NCI-H1092 treated with DMSO at 0.1 percent for 48 hours (cell line): ENCODE results near the gene TMEM161B.
"Not testable (repeated sequence)": the region's sequence is repeated elsewhere in the genome, so short reads cannot be mapped to it uniquely, and the experiment has no call there.

Experiments
- DNase-seq: peaks from one replicate; lab custom pipeline; 2025; lab: John Stamatoyannopoulos, UW

Gene TMEM161B

DNA sequence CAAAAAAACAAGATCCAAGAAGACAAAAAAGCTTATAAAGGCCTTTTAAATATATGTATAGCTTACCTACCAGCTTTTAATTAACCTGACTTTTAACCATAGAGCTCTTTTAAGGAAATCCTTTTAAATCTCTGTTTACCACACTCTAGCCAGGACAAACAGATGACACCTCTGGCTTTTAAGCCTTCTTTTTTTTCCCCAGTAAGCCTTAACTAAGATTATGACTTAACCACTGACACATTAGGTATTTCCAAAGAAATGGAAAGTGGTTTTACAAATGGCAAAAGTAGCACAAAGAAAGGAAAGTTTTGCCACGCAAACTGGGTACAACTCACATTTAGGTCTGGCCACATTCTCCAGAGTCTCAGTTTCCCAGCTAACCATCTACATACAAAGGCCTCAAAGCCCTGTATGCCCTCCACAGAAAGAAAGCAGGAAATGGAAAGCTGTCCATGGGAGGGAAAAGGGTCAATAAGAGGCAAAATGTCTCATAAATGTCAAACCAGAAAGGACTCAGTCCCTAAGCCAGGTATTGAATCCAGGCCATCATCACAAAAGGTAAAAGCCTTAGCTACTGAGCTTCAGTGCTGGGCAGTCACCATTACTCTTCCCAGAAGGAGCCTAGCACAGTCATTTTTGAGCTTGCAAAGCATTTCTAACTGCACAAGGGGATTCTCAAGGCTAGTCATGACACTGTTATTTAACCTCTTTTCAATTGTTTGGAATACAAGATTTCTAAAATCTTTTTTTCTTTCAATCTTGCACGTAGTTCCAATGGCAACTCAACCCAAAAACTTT, 19.7 kb downstream of the TMEM161B start:
- no peak for DNase-seq

DNA sequence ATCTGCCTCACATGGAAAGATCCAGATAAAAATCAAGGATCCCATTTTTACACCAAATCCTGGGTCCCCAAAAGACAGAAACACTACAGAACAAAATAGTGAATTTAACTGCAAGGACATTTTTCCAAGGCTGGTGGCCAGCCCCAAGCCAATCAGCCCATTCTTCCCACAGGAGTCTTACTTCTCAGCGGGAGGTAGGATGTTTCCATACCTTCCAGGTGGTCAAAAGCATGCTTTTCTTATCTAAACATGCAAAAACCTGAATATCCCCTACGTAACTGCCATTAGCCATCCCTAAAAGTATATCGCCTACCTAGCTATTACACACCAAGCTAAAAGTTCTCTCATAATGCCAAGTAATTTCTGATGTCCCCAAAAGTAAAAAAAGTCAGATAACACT, 20.6 kb downstream of the TMEM161B start:
- DNase-seq = no peak

DNA sequence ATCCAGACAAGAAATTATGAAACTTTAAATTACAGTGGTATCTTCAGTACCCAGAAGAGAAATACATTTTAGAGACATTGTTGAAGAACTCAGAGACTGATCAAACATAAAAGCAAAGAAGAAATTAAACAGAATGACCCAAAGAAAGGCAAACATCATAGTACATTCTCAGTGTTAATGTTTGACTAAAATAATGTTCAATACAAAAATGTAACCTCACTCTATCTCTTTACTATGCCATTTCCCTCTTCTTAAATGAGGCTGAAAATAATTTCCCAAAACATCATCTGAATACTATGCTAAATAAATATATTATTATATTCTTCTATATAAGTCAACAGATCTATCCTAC, 22.8 kb downstream of the TMEM161B start:
- no peak for DNase-seq

DNA sequence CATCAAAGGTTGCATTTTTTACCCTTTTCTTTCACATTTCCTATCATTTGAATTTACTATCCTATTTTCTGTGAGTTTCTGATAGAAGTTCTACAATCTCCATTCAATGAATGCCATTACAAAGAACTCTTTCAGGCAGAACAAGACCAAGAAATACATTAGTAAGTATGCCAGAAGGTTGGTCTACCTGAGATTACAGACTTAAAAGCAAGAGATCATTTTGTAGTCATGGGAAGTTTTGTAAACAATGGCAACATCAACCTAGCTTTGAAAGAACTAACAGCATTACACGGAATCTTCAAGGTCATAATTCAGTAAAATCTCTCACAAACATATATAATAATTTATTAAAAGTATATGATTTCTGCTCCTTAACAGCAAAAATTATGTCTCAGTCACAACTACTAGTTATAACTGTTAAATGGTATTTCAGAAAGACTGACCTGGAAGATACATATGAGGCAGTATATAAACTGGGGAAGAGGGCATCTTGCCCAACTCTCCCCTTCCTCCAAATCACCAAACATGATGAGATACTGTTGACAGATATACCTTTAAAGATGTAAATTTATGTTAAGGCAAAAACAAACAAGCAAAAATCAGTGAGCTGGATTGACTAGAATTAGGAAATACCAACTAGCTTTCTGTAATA, 23.3 kb downstream of the TMEM161B start:
- no peak for DNase-seq

DNA sequence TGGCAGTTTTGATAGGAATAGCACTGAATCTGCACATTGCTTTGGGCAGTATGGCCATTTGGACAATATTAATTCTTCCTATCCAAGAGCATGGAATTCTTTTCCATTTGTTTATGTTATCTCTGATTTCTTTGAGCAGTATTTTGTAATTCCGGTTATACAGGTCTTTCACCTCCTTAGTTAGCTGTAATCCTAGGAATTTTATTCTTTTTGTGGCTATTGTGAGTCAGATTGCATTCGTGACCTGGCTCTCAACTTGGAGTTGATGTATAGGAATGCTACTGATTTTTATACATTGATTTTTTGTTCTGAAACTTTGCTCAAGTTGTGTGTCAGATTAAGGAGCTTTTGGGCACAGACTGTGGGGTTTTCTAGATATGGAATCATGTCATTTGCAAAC, 24.0 kb downstream of the TMEM161B start:
- no peak for DNase-seq

DNA sequence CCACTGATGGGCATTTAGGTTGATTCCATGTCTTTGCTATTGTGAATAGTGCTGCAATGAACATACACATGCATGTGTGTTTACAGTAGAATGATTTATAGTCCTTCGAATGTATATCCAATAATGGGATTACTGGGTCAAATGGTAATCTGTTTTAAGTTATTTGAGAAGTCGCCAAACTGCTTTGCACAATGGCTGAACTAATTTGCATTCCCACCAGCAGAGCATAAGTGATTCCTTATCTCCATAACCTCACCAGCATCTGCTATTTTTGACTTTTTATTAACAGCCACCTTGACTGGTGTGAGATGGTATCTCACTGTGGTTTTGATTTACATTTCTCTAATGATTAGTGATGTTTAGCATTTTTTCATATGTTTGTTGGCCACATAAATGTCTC, 25.2 kb downstream of the TMEM161B start:
- not testable (repeated sequence) for DNase-seq

DNA sequence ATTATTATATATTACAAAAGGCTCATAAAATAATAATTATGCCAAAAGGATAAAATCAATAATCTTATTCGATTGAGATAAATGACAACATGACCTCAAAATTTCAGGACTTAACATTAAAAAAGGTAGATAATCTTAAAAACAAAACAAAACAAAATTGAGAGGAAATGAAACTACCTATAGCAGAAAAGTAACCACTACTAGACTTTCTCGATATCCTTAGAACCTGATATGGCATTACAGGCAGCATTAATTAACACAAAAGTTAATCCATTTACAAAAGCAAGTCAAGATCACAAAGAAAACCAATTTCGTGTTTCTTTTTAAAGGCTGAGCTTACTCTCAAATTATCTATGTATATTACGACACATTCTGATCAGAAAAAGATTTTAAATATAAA, 29.9 kb downstream of the TMEM161B start:
- DNase-seq = no peak

DNA sequence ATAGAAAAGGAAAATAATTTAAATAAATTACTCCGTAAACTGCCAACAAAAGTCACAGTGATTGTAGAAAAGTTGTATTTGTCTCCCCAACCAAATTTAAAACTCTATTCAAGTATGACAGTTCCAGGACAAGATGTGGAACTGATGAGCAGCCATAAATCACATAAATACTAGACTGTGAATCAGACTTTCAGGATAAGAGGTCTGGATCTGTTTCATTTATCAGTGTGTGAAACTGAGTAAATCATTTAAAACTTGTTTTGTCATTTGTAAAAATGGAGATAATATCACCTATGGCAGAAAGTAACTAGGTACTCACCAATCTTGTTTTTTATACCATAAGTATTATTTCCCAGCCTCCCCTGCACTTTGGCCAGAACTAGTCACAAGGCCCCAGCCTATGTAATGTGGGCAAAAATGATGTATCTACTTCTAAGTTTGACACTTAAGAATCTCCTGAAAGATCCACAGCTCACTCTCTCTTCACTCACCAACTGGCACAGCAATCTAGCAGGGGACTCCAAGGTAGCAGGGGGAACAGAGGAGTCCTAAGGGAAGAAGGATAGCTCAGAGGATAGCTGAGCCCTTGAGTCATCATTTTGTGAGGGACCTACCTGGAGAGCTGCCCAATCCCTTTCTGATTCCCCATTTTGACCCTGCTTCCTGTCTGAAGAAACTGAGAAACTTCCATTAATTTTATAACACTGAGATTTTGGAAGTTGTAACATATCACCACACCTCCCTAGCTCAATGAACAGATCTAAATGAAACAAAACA, 31.6 kb downstream of the TMEM161B start:
- no peak for DNase-seq

DNA sequence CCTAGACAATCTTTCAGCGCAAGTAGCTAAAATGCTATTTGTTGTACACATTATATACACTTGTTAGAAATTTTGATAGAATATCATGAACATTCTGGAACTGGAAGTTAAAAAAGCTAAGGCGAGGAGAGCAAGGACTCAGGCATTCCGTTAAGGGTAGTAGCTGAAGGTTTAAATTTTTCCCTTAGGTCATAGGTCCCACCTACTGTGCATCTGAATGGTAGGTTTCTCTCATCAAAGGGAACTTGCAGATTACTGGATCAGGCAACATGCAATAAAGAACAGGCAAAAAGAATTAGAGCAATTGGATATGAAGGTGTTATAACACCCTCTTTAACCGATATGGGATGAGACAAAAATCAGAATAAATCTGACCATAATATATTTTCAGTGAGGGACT, 32.8 kb downstream of the TMEM161B start:
- no peak for DNase-seq

DNA sequence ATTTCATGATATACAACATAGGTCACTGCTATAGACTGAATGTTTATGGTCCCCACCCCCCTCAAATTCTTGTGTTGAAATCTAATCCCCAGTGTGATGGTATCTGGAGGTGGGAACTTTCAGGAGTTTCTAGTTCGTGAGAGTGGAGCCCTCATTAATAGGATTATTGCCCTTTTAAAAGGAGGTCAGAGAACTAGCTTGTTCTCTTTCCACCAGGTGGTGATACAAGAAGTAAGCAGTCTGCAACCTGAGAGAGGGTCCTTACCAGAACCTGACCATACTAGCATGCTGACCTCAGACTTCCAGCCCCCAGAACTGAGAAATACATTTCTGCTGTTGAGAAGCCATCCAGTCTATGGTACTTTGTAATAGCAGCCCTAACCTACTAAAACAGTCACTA, 33.3 kb downstream of the TMEM161B start:
- no peak for DNase-seq

DNA sequence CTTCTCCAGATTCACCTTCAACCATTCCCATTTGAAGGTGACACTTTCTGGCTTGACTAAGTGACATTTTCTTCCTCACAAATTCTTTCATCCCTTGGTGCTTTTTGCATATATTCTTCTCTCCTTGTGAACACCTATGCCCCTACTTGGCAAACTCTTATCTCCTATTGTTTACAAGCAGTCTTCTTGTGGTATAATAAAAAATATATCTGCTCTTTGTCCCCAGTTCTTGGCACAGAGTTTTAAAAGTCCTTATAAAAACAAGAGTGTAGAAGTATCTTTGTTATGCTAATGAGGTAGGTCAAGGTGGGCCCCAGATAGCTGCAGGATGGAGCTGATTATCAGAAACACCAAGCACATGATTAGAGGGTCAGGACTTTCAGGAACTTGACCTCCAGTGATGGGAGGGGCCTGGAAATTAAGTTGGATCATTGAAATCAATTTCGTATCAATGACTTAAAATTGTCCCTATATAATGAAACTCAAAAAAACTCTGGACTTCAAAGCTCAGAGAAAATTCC, 38.0 kb downstream of the TMEM161B start:
- no peak for DNase-seq

DNA sequence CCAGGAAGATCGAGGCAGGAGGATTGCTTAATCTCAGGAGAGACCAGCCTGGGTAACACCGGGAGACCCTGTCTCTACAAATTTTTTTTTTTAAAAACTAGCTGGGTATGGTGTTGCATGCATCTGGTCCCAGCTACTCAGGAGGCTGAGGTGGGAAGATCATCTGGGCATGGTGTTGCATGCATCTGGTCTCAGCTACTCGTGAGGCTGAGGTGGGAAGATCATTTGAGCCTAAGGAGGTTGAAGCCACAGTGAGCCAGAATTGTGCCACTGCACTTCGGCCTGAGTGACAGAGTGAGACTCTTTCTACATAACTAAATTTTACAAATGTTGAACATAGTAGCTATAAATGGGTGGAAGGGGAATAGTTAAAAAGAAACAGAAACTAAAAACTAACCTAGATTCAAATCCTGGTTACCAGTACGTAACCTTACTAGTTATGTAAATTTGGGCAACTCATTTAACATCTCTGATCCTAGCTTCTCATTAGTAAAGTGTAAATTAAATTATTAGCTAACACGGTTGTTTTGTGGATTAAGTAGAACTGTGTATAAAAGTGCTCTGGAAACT, 41.7 kb downstream of the TMEM161B start:
- DNase-seq = no peak

DNA sequence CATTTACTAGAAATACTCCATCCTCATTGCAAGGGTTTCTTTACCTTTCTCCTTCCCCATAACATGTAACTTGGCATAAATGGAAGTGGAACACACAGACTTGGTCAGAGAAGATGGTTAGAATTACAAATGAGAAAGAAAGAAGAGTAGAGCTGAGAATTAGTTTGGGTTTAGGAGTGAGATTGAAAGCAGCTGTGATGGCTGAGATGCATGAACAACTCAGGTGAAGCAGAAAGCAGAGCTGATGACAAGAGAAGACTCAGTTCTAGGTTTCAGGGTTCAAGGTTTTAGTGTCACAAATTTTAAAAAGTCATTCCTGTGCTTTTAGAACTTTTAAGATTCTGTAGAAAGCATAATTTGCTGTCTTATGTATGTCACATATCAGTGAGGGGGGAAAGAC, 54.0 kb downstream of the TMEM161B start:
- DNase-seq = no peak

DNA sequence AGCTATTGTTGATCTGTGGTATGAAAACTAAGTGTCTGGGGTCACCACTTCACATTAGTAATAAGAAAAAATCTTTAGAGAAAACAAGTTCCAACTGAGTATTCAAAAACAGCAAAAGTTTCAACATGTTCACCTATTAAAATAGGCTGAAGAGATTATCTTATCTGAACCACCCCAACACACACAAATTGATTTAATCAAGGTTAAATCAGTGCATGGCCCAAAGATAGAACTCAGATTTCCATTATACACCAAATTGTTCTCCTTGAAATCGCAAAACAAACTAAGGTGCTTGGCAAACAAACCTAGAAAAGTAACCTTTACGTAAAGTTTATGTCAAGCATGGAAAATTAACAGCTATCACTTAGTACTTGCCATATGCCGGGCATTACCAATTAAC, 61.1 kb downstream of the TMEM161B start:
- no peak for DNase-seq

DNA sequence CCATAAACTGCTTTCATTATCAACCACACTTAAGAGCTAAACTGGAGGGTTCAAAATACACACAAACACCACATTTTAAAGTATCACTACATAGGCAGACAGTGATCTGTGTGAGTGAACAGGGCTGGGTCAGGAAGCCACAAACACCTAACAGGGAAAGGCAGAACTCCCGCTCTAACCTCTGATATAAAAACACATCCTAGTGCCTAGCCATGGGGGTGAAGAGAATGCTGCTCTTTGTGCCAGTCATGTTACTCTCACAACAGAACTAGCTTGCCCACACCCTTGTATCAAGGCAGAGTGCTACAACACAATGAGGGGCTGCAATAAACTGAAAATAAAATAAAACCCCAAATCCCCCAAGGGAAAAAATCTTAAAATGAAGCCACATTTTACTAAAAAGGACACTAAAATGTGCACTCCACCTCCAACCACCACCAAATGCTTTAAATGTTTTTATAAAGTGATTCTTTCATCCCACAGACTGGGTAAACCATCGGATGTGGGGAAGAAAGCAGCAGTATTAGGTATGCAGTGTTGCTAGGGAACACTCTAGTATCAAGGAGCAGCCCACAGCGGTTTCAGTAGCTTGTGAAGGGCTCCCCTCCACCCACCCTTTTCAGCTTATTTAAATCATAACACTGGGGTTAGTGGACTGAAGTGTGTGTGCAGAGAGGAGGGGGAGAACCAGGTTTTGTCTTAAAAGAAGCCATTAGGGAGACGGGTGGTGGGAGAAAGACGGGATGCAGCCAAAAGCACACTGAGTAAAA, 64.5 kb downstream of the TMEM161B start:
- DNase-seq = peak; percentile 0

DNA sequence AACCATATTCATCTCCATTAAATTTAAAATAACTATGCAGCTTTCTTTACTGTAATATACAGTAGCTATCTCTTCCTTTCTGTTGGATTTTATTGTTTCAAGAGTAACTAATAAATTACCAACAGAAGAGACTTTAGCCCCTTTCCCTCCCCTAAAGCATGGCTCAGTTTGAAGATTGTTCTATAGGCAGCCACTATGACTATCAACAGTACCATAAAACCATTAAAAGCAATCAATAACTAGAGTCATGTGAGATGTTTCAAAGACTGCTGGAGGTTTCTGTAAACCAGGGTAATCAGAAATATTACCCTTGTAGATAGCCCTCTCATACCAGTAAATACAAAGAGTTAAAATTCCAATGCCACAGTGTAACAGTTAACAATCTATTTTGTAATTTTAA, 73.0 kb downstream of the TMEM161B start:
- no peak for DNase-seq

DNA sequence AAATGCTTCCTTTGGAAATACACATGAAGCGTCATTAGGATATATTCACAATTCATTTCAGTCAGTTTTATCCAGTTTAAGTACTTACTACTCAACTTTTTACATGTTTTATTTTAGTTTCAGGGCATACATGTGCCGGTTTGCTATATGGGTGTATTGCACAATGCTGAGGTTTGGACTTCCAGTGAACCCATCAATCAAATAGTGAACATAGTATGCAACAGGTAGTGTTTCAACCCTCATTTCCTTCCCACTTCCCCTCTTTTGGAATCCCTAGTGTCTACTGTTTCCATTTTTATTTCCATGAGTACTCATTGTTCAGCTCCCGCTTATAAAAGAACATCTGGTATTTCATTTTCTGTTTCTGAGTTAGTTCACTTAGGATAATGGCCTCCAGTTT, 74.7 kb downstream of the TMEM161B start:
- no peak for DNase-seq

DNA sequence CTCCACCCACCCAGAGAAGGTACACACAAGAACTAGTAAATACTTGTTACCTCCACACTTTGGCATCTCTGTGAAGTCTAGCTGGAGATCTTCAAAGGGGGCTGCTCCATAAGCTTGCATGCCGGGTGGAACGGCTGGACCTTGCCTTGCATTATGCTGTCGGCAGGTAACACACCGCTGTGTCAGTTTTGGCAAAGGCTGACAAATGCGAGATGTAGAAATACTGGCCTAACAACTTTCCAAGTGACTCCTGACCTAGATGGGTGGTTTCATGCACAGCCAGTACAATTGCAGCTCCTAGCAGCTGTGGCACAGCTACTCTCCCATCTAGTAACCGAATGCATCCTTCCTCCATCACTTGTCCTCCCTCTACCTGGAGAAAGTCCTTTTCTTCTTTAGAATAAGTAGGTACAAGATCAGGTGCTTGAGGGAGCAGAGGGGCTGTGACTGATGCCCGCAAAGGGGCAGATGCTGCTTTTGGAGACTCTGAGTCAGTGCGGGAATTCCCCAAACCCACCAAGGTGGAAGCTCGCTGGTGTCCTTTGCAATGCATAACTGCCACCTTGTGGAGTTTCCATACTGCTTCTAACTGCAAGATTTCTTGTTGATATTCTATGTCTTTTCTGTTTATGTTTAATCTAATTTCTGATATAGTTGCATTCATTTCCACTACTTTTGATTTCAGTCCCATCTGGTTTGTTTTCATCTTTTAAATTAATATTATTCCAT, 78.4 kb downstream of the TMEM161B start:
- no peak for DNase-seq

DNA sequence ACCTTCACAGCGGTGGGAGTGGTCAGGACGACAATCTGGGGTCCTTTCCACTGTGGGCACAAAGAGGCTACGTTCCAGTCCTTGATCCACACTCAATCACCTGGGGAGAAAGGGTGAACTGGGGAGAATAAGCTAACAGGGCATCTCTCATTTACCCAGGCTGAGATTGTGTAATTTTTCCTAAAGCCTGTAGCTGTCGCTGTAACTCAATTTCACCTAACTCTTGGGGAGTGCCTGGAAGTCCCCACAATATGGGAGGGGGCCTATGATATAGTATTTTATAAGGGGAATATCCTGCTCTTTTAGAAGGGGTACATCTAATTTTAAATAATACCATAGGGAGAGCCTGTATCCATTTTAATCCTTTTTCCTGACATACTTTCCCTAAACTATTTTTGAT, 79.2 kb downstream of the TMEM161B start:
- DNase-seq = not testable (repeated sequence)

DNA sequence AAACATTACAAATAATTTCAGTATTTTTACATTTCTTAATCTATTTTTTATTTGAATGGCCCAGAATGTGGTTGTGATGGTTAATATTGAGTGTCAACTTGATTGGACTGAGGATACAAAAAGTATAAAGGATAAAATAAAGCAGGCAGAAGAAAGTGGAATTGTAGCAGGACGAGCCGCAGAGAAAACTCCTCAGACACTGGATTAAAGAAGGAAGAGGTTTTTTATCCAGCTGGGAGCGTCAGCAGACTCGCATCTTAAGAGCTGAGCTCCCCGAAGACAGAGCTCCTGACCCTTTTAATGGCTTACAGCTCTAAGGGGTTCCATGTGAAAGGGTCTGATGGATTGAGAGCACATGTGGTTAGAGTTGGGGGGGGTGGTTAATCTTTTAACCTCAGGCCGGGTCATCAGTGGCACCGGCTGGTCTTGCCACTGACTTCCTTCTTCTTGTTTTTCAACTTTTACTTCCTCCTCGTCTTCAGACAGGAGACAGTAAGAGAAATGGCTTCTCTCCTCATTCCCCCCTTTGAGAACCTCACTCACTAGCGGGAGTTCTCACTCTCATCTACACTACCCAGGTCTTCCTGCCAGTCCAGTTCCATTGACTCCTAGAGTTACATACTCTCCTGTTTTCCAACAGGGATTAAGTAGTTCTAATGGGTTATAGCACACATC, 80.0 kb downstream of the TMEM161B start:
- DNase-seq = no peak

DNA sequence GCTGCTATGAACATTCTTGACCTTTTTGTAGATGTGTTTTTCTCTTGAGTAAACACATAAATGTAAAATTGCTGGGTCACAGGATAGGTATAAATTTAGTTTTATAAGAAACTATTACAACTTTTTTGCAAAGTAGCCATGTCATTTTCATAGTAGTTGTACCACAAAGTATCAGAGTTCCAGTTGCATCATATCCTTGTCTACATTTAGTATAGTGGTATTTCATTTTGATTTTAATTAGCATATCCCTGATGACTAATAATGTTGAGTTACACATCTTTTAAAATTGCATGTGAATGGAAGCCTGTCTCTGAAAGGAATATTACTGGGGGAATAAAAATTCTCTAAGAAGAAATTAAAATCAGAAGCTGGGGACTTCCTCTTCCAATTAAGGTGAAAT, 85.4 kb downstream of the TMEM161B start:
- no peak for DNase-seq
